ENCODE results near the gene NGRN.
"Not testable (repeated sequence)": the region's sequence is repeated elsewhere in the genome, so short reads cannot be mapped to it uniquely, and the experiment has no call there.

The NGRN gene

DNA sequence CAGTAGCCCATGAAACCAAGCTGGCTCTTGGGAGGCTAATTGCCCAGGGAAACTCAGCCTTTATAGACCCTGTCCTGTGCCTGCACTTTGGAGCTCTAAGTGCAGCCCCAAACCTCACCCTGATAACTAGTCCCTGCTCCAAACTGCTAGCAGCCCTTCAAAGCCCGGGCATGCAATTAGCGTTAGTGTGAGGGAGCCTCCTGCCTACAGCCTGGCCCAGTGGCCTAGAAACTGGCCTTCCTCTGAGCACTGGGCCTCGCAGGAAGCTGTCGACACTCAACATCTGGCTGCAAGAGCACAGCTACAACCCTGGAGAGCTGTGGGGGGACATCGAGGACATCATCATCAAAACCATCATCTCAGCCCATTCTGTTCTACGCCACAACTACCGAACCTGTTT, 7.7 kb upstream of the NGRN start:
- no peak overlapping the region for H3K9ac ChIP-seq (ENCODE audit: low read depth, low read length)
- no peaks in the 10 kb centered on the region for H3K9me3 ChIP-seq (ENCODE audit: control insufficient read depth, insufficient read depth, low read length)
- H3K36me3 ChIP-seq (ENCODE audit: insufficient read depth, low read length), result no peaks in the 10 kb centered on the region
- no peaks in the 10 kb centered on the region for H3K4me1 ChIP-seq (ENCODE audit: insufficient read depth, low read length)

DNA sequence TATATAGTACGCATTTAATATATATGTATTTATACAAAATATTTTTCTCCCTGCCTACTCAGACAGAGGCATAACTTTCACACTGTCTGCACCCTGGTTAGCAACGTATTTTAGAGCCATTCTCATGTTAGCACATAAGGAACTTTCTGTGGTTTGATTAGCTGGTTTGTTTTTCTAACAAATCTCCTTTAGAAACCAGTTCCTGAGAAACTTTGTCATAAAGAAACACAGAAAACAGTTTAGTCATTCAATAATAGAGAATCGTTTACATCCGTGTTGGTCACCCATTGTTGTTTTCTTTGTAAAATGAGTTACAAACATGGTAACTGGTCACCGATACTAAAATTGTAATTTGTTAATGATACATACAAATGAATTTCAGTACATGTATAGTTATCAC, 5.9 kb upstream of the NGRN start:
- no peaks in the 10 kb centered on the region for H3K9me3 ChIP-seq (ENCODE audit: control insufficient read depth, insufficient read depth, low read length)
- H3K9ac ChIP-seq (ENCODE audit: low read depth, low read length), result no peak overlapping the region
- no peaks in the 10 kb centered on the region for H3K36me3 ChIP-seq (ENCODE audit: insufficient read depth, low read length)
- H3K4me1 ChIP-seq (ENCODE audit: insufficient read depth, low read length), result no peaks in the 10 kb centered on the region

DNA sequence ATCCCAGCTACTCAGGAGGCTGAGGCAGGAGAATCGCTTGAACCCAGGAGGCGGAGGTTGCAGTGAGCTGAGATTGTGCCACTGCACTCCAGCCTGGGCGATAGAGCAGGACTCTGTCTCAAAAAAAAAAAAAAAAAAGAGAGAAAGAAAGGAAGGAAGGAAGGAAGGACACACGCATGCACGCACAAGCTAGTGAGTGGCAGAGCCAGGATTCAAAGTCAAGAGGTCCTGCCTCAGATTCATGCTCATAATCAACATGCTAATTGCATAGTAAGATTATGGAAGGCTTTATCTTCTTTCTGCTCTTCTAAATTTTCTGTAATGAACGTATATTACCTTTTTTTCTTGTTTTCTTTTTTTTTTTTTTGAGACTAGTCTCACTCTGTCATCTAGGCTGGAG, 4.7 kb upstream of the NGRN start:
- not testable (repeated sequence) for H3K9ac ChIP-seq (ENCODE audit: low read depth, low read length); H3K4me1 ChIP-seq (ENCODE audit: insufficient read depth, low read length); H3K36me3 ChIP-seq (ENCODE audit: insufficient read depth, low read length); H3K9me3 ChIP-seq (ENCODE audit: control insufficient read depth, insufficient read depth, low read length)

DNA sequence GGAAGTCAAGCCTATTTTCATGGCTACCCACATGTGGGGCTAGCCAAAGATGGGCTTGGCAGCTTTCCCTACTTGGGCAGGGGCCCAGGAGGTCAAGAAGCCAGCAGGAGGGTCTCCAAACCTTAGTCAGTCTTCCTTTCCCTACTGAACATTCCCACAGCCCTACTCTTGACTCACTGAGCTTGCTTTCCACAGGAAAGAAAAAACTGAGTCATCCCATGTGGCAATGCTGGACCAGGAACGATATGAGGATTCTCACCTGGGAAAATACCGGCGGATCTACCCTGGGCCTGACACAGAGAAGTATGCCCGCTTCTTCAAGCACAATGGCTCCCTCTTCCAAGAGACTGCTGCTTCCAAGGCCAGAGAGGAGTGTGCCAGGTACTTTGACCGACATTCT, 3.7 kb upstream of the NGRN start:
- H3K9ac ChIP-seq (ENCODE audit: low read depth, low read length), result no peak overlapping the region
- H3K4me1 ChIP-seq (ENCODE audit: insufficient read depth, low read length), result peaks cover 2% of the 10 kb centered on the region; the same call in 1 of the 2 replicates
- no peaks in the 10 kb centered on the region for H3K36me3 ChIP-seq (ENCODE audit: insufficient read depth, low read length)
- no peaks in the 10 kb centered on the region for H3K9me3 ChIP-seq (ENCODE audit: control insufficient read depth, insufficient read depth, low read length)

DNA sequence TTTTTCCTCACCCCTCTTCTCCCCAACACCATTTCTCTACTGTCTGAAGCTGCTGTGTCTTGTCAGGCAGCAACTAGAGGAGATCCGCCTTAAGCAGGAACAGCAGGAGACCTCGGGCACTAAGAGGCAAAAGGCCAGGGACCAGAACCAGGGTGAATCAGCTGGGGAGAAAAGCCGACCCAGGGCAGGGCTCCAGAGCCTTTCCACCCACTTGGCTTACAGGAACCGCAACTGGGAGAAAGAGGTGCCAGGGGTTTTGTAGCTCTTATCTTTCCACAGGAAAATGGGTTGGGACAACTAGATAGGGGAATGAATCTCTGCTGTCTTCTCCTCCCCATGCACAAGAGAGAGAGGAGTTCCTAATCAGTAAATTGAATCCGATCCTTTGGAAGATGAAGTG, 3.0 kb upstream of the NGRN start:
- Histone ChIP-seq H3K4me1 (ENCODE audit: insufficient read depth, low read length) (peaks cover 5% of the 10 kb centered on the region), H3K36me3 (ENCODE audit: insufficient read depth, low read length) (peaks cover 3% of the 10 kb centered on the region; the same call in 1 of the 2 replicates), H3K9me3 (ENCODE audit: control insufficient read depth, insufficient read depth, low read length) (no peaks in the 10 kb centered on the region), H3K9ac (ENCODE audit: low read depth, low read length) (no peak overlapping the region)

DNA sequence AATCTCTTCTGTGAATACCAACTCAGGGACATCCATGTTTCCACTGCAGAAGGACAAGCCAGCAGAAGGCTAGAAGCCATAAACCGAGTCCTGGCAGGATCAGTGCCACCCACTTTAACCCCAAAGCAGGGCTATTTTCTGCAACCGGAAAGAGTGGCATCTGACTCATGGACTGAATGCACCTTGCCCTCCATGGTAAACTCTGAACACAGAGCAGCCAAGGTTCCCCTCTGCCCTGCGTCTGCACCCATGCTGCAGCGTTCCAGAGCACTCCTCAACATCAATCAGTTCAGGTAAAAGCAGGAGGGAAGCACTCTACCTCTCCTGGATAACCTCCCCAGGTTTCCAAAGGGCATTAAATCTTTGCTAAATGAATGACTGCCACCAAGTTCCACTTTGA, 801 bp upstream of the NGRN start:
- Histone ChIP-seq H3K36me3 (ENCODE audit: insufficient read depth, low read length) (peaks cover 8% of the 10 kb centered on the region; the same call in 1 of the 2 replicates), H3K4me1 (ENCODE audit: insufficient read depth, low read length) (peaks cover 5% of the 10 kb centered on the region), H3K9ac (ENCODE audit: low read depth, low read length) (peak overlapping the region; percentile 91), H3K9me3 (ENCODE audit: control insufficient read depth, insufficient read depth, low read length) (no peaks in the 10 kb centered on the region)

DNA sequence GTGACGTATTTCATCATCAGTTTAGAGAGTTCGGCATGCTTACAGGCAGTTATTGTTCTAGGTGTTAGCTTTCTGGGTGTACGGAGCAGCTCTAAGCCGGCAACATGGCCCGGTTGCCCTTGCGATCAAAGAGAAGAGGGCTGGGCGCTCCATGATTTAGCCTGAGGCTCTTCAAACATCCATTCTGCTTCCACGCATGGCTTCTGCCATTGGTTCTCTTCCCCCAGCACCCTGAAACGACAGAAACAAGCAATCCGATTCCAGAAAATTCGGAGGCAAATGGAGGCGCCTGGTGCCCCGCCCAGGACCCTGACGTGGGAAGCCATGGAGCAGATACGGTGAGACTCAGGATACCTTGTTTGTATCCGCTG, 574 bp downstream of the NGRN start:
- Histone ChIP-seq H3K4me1 (ENCODE audit: insufficient read depth, low read length) (peaks cover 5% of the 10 kb centered on the region), H3K9ac (ENCODE audit: low read depth, low read length) (peak overlapping the region; percentile 91), H3K36me3 (ENCODE audit: insufficient read depth, low read length) (peaks cover 15% of the 10 kb centered on the region; the same call in 1 of the 2 replicates), H3K9me3 (ENCODE audit: control insufficient read depth, insufficient read depth, low read length) (no peaks in the 10 kb centered on the region)

DNA sequence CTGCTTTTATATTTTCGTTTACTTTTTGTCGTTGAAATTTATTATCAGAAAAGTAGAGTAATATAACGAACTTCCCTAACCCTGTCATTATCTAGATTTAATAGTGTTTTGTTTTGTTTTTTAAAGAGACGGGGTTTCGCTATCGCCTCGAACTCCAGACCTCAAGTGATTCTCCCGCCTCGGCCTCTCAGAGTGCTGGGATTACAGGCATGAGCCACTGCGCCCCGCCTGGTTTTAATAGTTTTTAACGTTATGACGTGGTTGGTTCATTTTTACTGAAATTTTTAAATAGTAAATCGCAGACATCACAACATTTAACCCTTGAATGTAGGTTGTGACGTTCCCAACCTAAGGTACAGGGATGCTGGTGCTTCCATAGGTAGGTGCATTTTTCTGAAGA, 1.0 kb downstream of the NGRN start:
- no peaks in the 10 kb centered on the region for H3K9me3 ChIP-seq (ENCODE audit: control insufficient read depth, insufficient read depth, low read length)
- H3K9ac ChIP-seq (ENCODE audit: low read depth, low read length), result peak overlapping the region; percentile 91
- H3K4me1 ChIP-seq (ENCODE audit: insufficient read depth, low read length), result peaks cover 5% of the 10 kb centered on the region
- H3K36me3 ChIP-seq (ENCODE audit: insufficient read depth, low read length), result peaks cover 15% of the 10 kb centered on the region; the same call in 1 of the 2 replicates

DNA sequence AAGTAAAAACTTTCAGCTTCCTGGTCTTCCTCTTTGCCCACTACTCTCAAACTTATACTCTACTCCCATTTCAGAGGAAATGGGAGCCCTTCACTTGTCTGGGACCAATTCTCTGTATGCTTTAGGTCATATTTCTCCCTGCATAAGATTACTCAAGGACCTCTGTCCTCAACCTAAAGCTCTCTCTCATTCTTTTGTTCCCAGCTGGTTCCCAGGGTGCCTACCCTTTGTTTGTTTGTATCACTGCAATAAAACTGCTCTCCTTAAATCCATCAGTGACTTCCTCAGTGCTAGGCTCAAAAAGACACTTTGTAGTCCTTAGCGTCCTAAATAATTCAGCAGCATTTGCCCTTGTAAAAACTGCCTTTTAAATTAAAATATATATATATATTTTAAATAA, 2.9 kb downstream of the NGRN start:
- peaks cover 5% of the 10 kb centered on the region for H3K4me1 ChIP-seq (ENCODE audit: insufficient read depth, low read length)
- no peaks in the 10 kb centered on the region for H3K9me3 ChIP-seq (ENCODE audit: control insufficient read depth, insufficient read depth, low read length)
- H3K36me3 ChIP-seq (ENCODE audit: insufficient read depth, low read length), result peaks cover 15% of the 10 kb centered on the region; the same call in 1 of the 2 replicates
- no peak overlapping the region for H3K9ac ChIP-seq (ENCODE audit: low read depth, low read length)

DNA sequence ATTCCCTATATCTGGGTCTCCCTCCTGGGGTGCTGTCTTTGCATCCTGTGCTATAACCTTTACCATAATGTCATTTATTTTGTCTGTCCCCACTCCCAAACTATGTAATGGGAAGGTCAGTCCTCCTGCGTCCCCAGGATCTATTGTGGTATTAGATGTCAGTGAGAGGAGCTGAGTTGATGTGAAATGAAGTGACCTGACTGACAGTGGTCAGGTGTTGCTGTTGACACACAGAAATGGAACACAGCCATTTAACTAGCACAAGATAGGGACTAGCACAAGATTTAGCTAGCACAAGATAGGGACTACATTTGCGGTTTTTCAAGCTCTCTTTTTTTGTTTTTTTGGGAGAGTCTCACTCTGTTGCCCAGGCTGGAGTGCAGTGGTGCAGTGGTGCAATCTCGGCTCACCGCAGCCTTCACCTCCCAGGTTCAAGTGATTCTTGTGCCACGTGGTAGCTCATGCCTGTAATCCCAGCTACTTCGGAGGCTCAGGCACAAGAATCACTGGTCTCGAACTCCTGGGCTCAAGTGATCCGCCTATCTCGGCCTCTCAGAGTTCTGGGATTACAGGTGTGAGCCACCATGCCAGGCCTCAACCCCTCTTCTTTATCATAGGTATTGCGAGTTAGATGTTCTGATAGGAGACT, 5.2 kb downstream of the NGRN start:
- H3K9me3 ChIP-seq (ENCODE audit: control insufficient read depth, insufficient read depth, low read length), result no peaks in the 10 kb centered on the region
- H3K4me1 ChIP-seq (ENCODE audit: insufficient read depth, low read length), result peaks cover 5% of the 10 kb centered on the region
- peaks cover 15% of the 10 kb centered on the region; the same call in 1 of the 2 replicates for H3K36me3 ChIP-seq (ENCODE audit: insufficient read depth, low read length)
- no peak overlapping the region for H3K9ac ChIP-seq (ENCODE audit: low read depth, low read length)

DNA sequence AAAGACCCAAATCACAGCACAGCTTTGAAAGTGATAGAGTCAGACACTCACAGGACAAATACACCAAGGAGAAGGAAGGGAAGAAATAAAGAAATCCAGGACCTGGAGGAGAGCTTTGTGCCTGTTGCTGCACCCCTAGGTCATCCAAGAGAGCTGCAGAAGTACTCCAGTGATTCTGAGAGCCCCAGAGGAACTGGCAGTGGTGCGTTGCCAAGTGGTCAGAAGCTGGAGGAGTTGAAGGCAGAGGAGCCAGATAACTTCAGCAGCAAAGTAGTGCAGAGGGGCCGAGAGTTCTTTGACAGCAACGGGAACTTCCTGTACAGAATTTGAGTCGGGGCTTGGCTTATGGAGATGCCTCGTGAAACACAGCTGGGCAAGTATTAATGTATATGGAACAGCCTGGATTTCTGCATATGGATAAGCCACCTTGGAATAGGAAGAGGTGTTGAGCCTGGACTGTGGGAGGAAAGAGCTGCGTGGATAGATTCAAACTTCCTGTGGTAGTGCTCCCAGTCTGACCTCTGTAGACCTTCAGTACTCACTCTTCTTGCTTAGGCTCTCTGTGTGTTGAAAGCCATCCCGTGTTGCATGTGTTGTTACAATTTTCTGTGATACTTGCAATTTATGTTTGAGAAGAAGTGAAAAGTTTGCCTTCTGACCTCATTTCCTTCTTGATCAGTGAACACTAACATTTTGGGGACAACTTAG, 6.1 kb downstream of the NGRN start:
- H3K36me3 ChIP-seq (ENCODE audit: insufficient read depth, low read length), result peaks cover 15% of the 10 kb centered on the region; the same call in 1 of the 2 replicates
- H3K9ac ChIP-seq (ENCODE audit: low read depth, low read length), result no peak overlapping the region
- H3K9me3 ChIP-seq (ENCODE audit: control insufficient read depth, insufficient read depth, low read length), result no peaks in the 10 kb centered on the region
- H3K4me1 ChIP-seq (ENCODE audit: insufficient read depth, low read length), result peaks cover 5% of the 10 kb centered on the region

DNA sequence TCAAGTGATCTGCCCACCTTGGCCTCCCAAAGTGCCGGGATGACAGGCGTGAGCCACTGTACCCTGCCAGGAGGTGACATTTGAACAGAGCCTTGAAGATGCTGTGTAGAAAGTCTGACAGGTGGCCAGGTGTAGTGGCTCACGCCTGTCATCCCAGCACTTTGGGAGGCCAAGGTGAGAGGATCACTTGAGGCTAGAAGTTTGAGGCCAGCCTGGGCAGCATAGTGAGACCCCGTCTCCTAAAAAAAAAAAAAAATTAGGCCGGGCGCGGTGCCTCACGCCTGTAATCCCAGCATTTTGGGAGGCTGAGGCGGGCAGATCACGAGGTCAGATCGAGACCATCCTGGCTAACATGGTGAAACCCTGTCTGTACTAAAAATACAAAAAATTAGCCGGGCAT, 13.0 kb downstream of the NGRN start:
- H3K4me1 ChIP-seq (ENCODE audit: insufficient read depth, low read length); H3K36me3 ChIP-seq (ENCODE audit: insufficient read depth, low read length); H3K9me3 ChIP-seq (ENCODE audit: control insufficient read depth, insufficient read depth, low read length); H3K9ac ChIP-seq (ENCODE audit: low read depth, low read length): not testable (repeated sequence)

DNA sequence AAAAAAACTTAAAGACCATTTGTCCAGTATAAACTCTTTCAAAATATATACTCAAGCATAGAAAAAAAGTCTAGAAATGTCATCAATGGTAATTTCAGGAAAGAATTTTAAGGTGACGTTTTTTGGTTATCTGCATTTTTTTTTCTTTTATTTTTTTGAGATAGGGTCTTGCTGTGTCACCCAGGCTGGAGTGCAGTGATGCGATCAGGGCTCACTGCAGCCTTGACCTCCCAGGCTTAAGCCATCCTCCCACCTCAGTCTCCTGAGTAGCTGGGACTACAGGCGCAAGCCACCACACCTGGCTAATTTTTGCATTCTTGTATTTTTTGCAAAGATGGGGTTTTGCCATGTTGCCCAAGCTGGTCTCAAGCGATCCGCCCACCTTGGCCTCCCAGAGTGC, 15.3 kb downstream of the NGRN start:
- H3K4me1 ChIP-seq (ENCODE audit: insufficient read depth, low read length); H3K36me3 ChIP-seq (ENCODE audit: insufficient read depth, low read length); H3K9ac ChIP-seq (ENCODE audit: low read depth, low read length); H3K9me3 ChIP-seq (ENCODE audit: control insufficient read depth, insufficient read depth, low read length): not testable (repeated sequence)

DNA sequence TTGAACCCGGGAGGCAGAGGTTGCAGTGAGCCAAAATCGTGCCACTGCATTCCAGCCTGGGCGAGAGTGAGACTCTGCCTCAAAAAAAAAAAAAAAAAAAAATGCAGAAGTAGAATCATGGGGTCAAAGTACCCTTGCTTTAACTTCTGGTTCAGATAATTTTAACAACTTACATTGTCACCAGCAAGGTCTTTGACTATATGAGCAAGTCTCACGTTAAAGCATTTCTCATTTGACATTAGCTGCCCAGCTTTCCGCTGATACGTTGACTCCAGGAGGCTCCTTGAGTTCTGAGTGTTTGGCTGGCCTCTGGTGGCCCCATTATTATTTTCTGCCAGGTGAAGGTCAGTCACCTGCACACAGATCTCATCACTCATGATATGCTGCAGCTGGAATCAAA, 16.2 kb downstream of the NGRN start:
- H3K36me3 ChIP-seq (ENCODE audit: insufficient read depth, low read length); H3K9ac ChIP-seq (ENCODE audit: low read depth, low read length); H3K9me3 ChIP-seq (ENCODE audit: control insufficient read depth, insufficient read depth, low read length); H3K4me1 ChIP-seq (ENCODE audit: insufficient read depth, low read length): not testable (repeated sequence)

DNA sequence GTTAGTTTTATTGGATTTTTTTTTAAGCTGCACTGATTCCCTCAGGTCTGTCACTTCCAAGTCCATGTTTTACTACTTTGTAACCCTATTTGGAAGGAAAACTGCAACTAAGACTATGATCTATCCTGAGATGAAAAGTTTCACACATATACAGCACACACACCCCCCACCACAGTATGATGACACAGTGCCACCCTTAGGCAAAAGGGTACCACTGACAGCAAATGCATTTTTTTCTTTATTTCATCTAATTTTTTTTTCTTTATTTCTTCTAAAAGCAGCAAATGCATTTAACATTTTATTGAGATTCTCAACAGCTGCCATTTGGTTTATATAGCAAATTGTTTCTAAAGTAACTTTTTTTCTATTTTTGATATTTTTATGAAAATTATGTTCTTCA, 21.2 kb downstream of the NGRN start:
- Histone ChIP-seq H3K9ac (ENCODE audit: low read depth, low read length) (no peak overlapping the region), H3K9me3 (ENCODE audit: control insufficient read depth, insufficient read depth, low read length) (no peaks in the 10 kb centered on the region), H3K4me1 (ENCODE audit: insufficient read depth, low read length) (peaks cover 8% of the 10 kb centered on the region; the same call in 1 of the 2 replicates), H3K36me3 (ENCODE audit: insufficient read depth, low read length) (no peaks in the 10 kb centered on the region)

Data from ES-I3 (cell line).